Right atrium auricular region (tissue), 2 donors: ENCODE measurements around the gene SSU72. TPM values are rescaled to one million over a fixed set of nuclear protein-coding genes. Genes with fewer than 3 reads are reported as not detected.
A peak's percentile ranks its signal among the peaks of the same experiment; 100 is the strongest.
"Not testable (repeated sequence)": the region's sequence is repeated elsewhere in the genome, so short reads cannot be mapped to it uniquely, and the experiment has no call there.

Experiments used
- DNase-seq: peaks from one replicate; pipeline ENCODE4 v3.0.0-alpha.2; 2019; ENCODE audit warnings: low spot score
- H3K27ac ChIP-seq, 2 donors: fragments of 200-600 bp; sonication (generic); 1 replicate in 1 of 2; 2 replicates in 1 of 2; pipeline ENCODE4 v1.5.1; 2016 to 2019
- H3K27me3 ChIP-seq, 2 donors: fragments of 200-600 bp; sonication (generic); one replicate each; pipeline versions ENCODE4 v1.5.1 to v1.6.0; 2017 to 2019
- H3K36me3 ChIP-seq: fragments of 200-600 bp; sonication (generic); one replicate; pipeline ENCODE4 v1.5.1; 2016
- H3K4me1 ChIP-seq, 2 donors: fragments of 200-600 bp; sonication (generic); one replicate each; pipeline versions ENCODE4 v1.5.1 to v1.6.0; 2017 to 2019
- H3K4me3 ChIP-seq, 2 donors: fragments of 200-600 bp; sonication (generic); 1 replicate in 1 of 2; 2 replicates in 1 of 2; pipeline ENCODE4 v1.5.1; 2017 to 2019; ENCODE audit warnings: mild to moderate bottlenecking in 1 of 2, moderate library complexity in 1 of 2
- H3K9me3 ChIP-seq, 2 donors: fragments of 200-600 bp; sonication (generic); one replicate each; pipeline ENCODE4 v1.5.1; 2019
- total RNA-seq, 2 donors: library from RNA; depleted of rRNA; stranded (reverse); fragments of >200 nt; gene quantifications; one replicate each; pipeline ENCODE4 v1.1.0, GENCODE V29; 2016
- TF ChIP-seq, protein P1 (sequence below), 2 donors: fragments of 200-600 bp; sonication (generic); IDR thresholded peaks; one replicate each; pipeline ENCODE4 v1.5.1; 2019; ENCODE audit warnings: antibody characterized with exemption in 2 of 2

The SSU72 gene
- total RNA-seq, 2 donors from 2014 or later: 98.3 to 121 TPM

DNA sequence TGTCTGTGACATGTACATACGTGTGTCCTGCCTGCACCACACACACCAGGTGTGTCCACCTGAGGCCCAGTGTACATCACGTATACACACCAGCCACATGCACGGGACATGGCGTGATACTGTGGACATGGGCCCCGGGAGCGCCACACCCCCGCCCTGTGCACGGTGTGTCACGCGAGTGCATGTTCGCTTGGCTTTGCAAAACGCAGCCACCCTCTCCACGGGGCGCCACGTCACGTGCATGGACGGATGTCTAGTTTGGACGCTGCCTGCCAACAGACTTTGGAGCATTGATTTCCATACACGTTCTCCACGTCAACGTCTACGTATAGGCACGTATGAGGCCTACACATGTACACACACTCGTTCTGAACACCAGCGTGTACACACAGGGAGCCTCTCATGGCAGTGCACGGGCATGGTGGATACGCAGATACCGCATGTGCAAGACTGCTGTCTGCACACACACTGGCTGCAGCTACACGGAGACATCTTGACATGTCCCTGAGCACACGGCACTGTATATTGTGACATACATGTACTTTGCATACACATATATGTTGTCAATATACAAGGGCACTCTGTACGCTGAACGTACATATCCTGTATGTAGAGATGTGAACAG is 36.9 kb downstream of the SSU72 start:
- H3K27ac ChIP-seq: no peak overlapping the region
- DNase-seq: no peak
- no peaks in the 10 kb centered on the region for H3K9me3 ChIP-seq
- H3K27me3 ChIP-seq: no peaks in the 10 kb centered on the region
- peaks cover 0 to 21% of the 10 kb centered on the region in 2 donors for H3K4me1 ChIP-seq
- no peak overlapping the region for H3K4me3 ChIP-seq
- peaks cover 10% of the 10 kb centered on the region for H3K36me3 ChIP-seq
- TF ChIP-seq, protein P1, sequence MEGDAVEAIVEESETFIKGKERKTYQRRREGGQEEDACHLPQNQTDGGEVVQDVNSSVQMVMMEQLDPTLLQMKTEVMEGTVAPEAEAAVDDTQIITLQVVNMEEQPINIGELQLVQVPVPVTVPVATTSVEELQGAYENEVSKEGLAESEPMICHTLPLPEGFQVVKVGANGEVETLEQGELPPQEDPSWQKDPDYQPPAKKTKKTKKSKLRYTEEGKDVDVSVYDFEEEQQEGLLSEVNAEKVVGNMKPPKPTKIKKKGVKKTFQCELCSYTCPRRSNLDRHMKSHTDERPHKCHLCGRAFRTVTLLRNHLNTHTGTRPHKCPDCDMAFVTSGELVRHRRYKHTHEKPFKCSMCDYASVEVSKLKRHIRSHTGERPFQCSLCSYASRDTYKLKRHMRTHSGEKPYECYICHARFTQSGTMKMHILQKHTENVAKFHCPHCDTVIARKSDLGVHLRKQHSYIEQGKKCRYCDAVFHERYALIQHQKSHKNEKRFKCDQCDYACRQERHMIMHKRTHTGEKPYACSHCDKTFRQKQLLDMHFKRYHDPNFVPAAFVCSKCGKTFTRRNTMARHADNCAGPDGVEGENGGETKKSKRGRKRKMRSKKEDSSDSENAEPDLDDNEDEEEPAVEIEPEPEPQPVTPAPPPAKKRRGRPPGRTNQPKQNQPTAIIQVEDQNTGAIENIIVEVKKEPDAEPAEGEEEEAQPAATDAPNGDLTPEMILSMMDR (IDR thresholded peaks at IDR 0.05): no peak

DNA sequence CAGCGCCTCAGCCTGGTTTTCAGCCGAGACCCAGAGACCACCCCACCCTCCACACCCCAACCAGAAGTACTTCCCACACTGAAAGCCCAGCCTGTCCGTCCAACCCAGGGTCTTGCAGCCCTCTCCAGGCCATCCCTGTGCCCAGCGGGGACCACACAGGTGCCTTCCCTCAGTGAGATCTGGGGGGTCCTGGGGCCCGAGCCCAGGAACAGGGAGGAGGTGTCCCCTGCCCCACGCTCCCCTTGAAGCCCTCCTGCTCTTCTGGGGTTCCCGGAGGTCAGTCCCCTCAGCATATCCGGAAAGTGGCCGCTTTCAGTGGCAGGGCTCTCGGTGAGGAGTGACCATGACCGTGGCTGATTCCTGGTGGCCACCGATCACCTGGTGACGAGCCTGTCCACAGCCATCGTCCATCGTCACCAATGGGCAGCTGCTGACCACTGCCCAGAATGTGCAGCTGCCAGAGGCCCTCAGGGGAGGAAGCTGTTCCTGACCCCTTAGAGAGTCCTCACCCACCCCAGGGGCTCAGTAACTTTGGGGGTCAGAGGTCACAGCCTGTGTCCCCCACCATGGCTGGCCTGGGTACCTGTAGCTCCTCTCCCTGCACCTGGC is 37.6 kb downstream of the SSU72 start:
- Histone ChIP-seq H3K9me3 (peaks cover 0 to 1% of the 10 kb centered on the region in 2 donors), H3K27ac (peak overlapping the region in 1 of 2 donors; percentile 16), H3K4me3 (no peak overlapping the region), H3K4me1 (peaks cover 0 to 19% of the 10 kb centered on the region in 2 donors), H3K36me3 (peaks cover 9% of the 10 kb centered on the region), H3K27me3 (no peaks in the 10 kb centered on the region)
- TF ChIP-seq, protein P1 (IDR thresholded peaks at IDR 0.05): no peak
- no peak for DNase-seq

DNA sequence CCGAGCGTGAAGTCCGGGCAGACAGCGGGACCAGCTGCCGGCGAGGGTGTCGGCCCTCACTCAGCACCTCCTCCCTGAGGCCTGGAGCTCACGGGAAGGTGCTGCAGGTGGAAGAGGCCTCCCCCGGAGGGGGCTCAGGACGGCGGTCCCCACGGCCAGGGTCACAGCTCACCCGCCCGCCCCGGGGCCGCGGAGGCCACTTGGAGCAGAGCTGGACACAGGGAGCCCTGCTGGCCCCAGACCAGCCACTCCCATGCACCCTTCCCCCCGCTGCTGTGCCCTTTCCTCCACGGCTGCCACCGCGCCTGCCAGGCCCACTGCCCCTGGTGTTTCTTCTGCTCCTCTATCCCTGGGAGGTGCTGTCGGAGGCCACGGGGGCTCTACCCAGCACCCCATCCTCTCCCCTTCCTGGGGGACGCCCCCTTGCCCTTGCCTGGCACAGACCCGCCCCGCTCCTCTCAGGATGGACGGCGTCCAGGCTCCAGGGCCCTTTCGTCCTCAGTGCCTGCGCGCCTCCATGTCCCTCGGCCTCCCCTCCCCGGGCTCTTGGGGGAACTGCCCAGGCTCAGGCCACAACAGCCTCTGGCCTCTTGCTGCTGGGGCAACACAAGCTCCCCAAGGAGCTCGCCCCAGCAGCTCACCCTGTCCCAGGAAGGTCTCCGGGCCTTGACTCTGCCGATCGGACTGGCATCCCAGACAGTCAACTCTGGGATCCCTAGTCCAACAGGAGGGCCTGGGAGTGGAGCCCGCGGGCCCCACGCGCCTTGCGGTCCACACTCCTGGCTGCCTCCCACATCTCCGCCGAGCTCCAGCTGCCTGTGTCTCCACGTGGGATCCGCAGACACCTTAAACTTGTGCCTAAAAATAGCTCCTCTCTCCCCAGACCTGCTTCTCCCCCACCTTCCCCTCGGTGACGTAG is 38.4 kb downstream of the SSU72 start:
- H3K36me3 ChIP-seq: peaks cover 2% of the 10 kb centered on the region
- no peak for DNase-seq
- no peak overlapping the region for H3K4me3 ChIP-seq
- peaks cover 0 to 9% of the 10 kb centered on the region in 2 donors for H3K9me3 ChIP-seq
- H3K4me1 ChIP-seq: peaks cover 0 to 17% of the 10 kb centered on the region in 2 donors
- TF ChIP-seq, protein P1 (IDR thresholded peaks at IDR 0.05): no peak
- H3K27ac ChIP-seq: peak overlapping the region in 1 of 2 donors; percentile 16
- H3K27me3 ChIP-seq: no peaks in the 10 kb centered on the region

DNA sequence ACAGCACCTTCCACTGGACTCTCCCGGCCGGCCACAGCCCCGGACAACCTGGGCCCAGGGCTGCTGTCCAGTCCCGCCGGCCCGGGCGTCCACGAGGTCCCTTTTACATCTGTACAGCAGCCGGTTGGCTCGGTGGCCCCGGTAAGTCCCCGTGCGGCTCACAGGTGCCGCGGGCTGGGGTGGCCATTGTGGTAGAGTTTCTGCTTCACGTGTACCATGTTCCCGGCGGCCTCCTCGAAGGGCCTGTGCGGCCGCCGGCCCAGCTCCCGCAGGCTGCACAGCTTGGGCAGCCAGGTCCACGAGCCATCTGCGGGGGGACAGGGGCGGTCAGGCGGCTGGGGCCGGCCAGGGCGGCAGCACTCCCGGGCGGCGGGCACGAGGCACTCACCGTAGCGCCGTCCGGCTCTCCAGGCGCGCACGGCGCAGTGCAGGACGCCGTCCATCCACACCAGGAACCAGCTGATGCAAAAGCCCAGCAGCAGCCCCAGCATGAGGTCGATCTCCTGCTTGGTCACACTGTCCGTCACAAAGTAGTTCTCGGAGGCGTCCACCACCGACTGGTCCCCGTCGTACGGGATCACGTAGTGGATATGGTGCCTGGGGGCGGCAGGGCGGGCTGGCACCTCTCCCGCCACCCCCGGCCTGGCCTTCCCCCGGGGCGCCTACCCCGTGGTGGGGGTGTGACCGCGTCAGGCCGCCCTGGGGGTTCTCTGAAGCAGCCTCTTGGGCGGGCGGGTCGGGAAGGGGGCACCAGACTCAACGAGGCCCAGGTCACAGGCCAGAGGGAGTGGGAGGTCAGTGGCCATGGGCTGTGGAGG is 39.3 kb downstream of the SSU72 start:
- H3K27me3 ChIP-seq: no peaks in the 10 kb centered on the region
- TF ChIP-seq, protein P1 (IDR thresholded peaks at IDR 0.05): no peak
- no peaks in the 10 kb centered on the region for H3K36me3 ChIP-seq
- peaks cover 0 to 9% of the 10 kb centered on the region in 2 donors for H3K4me1 ChIP-seq
- DNase-seq: no peak
- H3K4me3 ChIP-seq: no peak overlapping the region
- H3K27ac ChIP-seq: no peak overlapping the region
- peaks cover 0 to 10% of the 10 kb centered on the region in 2 donors for H3K9me3 ChIP-seq

DNA sequence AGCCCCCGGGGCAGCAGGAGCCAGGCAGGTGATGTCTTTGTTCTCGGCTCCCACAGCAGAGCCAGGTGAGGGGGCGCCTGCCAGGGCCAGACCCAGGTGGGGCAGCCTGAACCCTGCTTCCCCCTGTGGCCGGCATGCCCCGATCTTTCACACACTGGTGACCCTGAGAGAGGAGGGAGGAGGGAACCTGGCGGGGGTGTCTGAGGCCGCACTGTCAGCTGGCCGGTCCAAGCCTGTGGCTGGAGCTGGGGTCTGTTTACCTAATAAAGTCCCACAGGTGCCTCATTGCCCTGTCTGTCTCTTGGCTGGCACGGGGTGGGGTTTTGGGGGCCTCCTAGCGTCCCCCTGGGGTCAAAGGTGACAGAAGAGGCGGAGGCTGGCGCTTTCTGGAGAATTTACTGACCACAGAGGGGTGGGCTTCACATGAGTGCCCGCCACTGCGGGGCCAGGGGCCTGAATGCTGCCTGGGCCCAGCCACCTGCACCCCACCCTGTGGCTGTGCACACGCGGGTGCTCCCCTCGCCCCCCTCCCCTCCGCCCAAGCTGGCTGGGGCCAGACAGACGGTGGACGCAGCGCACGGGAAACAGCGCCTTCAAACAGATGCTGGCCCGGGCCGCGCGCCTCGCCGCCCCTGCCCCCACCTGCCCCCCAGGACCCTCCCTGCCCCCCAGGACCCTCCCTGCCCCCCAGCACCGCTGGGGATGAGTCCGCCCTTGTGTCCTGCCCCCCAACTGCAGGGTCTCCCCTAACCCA is 40.1 kb downstream of the SSU72 start:
- no peak overlapping the region for H3K27ac ChIP-seq
- no peaks in the 10 kb centered on the region for H3K36me3 ChIP-seq
- no peaks in the 10 kb centered on the region for H3K27me3 ChIP-seq
- TF ChIP-seq, protein P1 (IDR thresholded peaks at IDR 0.05): no peak
- H3K4me1 ChIP-seq: peaks cover 0 to 9% of the 10 kb centered on the region in 2 donors
- peaks cover 0 to 10% of the 10 kb centered on the region in 2 donors for H3K9me3 ChIP-seq
- DNase-seq: no peak
- H3K4me3 ChIP-seq: no peak overlapping the region

DNA sequence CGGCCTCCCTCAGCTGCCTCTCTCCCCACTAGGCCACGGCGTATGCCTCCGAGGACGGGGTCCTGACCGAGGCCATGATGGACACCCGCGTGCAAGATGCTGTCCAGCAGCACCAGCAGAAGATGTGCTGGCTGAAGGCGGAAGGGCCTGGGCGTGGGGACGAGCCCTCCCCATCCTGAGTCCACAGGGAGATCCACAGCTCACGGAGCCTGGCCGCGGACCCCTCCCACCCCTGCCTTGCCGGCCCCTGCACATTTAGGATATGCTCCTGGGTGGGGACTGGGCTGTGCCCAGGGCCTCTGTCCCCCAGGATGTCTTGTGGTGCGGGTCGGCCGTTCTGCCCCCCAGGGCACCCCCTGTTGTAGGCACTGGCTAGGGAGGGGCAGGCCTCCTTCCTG is 40.8 kb downstream of the SSU72 start:
- H3K4me3 ChIP-seq, H3K9me3 ChIP-seq, H3K27me3 ChIP-seq, H3K36me3 ChIP-seq, DNase-seq, H3K4me1 ChIP-seq: not testable (repeated sequence)
- peak overlapping the region in 1 of 2 donors; percentile 53 for H3K27ac ChIP-seq

DNA sequence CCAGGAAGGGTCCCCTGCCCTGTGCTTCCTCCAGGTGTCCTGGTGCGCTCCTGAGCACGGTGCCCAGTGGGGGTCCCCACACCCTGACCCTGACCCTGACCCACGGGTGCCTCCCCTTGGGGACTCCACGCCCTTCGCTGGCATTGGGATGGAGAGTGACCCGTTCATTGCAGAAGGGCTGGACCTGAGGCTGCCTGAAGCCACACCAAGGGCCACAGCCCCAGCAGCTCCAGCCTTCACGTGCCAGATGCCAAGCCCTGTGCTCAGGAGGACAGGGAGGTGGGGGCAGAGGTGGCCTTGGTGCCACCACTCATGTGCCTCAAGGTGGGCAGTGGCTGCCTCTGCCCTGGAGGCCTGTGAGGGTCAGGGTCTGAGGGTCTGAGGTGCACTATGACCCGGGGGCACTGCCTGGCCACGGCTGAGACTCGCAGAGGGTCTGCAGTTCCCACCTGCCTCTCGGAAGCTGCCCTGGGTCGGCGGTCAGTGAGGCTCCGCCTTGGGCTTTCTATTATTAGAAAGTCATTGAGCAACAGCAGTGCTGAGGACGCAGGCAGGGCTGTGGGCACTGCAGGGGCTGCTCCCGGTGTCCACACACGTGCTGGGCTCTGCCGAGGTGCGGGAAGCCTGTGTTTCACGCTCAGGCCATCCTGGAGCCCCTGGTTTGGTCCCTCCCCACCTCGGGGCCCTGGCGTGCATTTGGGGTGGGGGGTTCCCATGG is 41.3 kb downstream of the SSU72 start:
- H3K27ac ChIP-seq: peak overlapping the region; percentile 53 to 63

More for the DNA sequence above, 41.3 kb downstream of the SSU72 start:
- not testable (repeated sequence) for H3K4me1 ChIP-seq, H3K9me3 ChIP-seq, H3K4me3 ChIP-seq, DNase-seq, H3K36me3 ChIP-seq, H3K27me3 ChIP-seq
